ENCODE data around the gene B3GAT1.

The B3GAT1 gene

DNA sequence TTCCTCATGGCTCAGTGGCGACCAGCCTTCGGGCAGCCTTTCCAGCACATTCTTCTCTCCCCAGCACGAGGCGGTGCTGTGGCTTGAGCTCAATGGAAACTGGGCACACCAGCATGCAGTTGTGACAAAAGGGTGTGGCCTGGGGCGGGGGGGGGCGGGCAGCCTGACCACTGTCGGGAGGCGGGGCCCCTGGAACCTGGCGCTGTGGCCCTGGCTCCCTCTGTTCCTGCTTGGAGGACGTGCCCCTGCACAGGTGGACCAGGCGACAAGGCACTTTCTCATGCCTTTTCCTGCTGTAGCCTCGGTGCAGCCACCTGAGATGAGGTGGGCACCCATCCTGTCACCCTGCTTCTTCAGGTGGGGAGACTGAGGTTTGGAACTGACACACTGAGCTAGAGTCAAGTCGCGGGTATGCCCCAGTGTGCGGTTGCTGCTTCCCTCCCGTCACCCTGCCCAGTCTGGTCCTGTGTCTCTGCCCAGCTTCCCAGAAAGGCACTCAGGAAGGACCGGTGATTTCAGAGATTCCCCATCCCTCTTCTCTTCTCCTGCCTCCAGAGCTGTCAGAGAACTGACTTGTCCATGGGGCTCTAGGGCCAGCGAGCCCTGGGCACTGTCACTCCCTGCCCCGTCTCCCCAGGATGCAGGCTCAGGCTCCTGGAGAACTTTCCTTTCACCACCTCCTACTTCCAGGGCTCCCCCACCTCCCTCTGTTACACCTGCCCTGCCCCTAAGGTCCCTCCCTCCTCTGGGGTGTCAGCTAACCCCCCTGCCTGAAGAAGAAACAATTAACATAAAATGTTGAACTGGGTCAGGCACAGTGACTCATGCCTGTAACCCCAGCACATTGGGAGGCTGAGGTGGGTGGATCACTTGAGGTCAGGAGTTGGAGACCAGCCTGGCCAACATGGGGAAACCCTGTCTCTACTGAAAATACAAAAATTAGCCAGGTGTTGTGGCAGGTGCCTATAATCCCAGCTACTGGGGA, 9.9 kb downstream of the B3GAT1 start:
- TF ChIP-seq, protein P1, sequence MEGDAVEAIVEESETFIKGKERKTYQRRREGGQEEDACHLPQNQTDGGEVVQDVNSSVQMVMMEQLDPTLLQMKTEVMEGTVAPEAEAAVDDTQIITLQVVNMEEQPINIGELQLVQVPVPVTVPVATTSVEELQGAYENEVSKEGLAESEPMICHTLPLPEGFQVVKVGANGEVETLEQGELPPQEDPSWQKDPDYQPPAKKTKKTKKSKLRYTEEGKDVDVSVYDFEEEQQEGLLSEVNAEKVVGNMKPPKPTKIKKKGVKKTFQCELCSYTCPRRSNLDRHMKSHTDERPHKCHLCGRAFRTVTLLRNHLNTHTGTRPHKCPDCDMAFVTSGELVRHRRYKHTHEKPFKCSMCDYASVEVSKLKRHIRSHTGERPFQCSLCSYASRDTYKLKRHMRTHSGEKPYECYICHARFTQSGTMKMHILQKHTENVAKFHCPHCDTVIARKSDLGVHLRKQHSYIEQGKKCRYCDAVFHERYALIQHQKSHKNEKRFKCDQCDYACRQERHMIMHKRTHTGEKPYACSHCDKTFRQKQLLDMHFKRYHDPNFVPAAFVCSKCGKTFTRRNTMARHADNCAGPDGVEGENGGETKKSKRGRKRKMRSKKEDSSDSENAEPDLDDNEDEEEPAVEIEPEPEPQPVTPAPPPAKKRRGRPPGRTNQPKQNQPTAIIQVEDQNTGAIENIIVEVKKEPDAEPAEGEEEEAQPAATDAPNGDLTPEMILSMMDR (IDR thresholded peaks at IDR 0.05; ENCODE audit: borderline replicate concordance, insufficient read depth, low read depth, low read length), result no peak

GRCh38 chr11:134399996-134400395, 12.0 kb downstream of the B3GAT1 start:
- TF ChIP-seq, protein P1 (IDR thresholded peaks at IDR 0.05; ENCODE audit: borderline replicate concordance, insufficient read depth, low read depth, low read length), result no peak
- no peak overlapping the region for H3K4me3 ChIP-seq (ENCODE audit: low read depth, low read length)

More for the DNA sequence above, 9.9 kb downstream of the B3GAT1 start:
- H3K4me3 ChIP-seq (ENCODE audit: low read depth, low read length), result no peak overlapping the region

DNA sequence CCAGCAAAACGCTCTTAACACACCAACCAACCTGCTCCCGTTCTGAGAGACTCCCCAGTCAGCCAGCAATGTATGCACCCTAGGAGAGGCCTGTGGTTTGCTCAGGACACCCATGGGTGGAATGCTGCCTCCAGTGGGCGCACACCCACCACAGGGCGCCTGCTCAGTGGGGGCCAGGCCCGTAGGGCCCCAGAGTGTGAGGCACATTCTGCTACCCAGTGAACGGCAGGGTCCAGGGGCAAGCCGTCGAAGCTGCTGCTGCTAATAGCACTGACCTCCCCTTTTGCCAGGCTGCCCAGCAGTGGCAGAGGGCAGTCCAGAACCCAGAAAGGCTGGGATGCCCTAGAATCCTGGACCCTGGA, 12.8 kb downstream of the B3GAT1 start:
- TF ChIP-seq, protein P1 (IDR thresholded peaks at IDR 0.05; ENCODE audit: borderline replicate concordance, insufficient read depth, low read depth, low read length), result no peak
- H3K4me3 ChIP-seq (ENCODE audit: low read depth, low read length), result no peak overlapping the region

GRCh38 chr11:134398644-134399292, 13.3 kb downstream of the B3GAT1 start:
- no peak overlapping the region for H3K4me3 ChIP-seq (ENCODE audit: low read depth, low read length)
- TF ChIP-seq, protein P1 (IDR thresholded peaks at IDR 0.05; ENCODE audit: borderline replicate concordance, insufficient read depth, low read depth, low read length), result no peak

DNA sequence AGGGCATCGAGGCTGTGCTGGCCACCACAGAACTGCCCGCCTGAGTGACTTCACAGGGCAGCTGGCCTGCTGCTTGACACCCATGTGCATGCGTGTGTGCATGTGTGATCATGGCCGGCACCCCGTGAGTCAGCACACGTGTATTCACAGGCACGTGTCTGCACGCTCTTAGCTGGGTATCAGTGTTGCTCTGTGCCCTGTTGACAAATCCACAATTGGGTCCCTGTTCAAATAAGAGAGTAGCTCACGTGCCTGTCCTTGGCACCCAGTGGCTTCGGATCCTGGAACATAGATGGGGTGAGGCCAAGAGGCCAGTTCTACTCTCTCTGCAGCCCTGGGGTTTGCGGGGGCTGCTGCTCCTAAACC, 14.0 kb downstream of the B3GAT1 start:
- TF ChIP-seq, protein P1 (IDR thresholded peaks at IDR 0.05; ENCODE audit: borderline replicate concordance, insufficient read depth, low read depth, low read length), result no peak
- H3K4me3 ChIP-seq (ENCODE audit: low read depth, low read length), result no peak overlapping the region

DNA sequence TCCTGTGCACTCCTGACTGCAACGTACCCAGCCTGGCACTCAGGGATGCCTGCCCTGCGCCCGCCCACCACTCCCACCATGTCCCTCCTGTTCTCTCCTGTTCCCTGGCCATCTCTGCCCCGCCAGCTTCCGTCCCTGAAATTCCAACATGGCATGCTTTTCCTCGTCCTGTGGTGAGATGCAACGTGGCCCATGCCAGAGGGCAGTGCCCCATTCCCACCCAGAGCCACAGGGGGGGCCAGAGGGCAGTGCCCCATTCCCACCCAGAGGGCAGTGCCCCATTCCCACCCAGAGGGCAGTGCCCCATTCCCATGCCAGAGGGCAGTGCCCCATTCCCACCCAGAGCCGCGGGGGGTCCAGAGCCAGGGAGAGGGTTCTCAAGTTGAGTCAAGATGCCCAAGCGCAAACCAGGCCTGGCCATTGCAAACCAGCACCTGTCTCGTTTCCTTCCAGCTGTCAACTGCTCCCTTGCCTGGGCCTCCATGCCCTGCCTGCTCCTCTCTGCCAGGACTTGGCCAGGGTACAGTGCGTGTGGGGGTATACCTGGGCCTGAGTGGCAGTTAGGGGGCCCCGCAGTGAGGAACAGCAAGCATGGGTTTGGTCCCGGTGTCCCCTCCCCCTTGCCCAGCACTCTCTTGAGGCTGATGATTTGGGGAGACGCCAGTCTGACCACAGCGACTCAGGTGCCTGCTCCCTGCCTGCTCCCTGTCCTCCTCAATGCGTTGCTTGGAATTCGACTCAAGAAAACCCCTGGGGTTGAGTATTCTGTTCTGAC, 14.6 kb downstream of the B3GAT1 start:
- H3K4me3 ChIP-seq (ENCODE audit: low read depth, low read length), result no peak overlapping the region
- TF ChIP-seq, protein P1 (IDR thresholded peaks at IDR 0.05; ENCODE audit: borderline replicate concordance, insufficient read depth, low read depth, low read length), result no peak
